ENCODE results near the gene NBR1.
"Not testable (repeated sequence)": the region's sequence is repeated elsewhere in the genome, so short reads cannot be mapped to it uniquely, and the experiment has no call there.

Gene NBR1

GRCh38 chr17:43216762-43217613, 46.0 kb downstream of the NBR1 start:
- Histone ChIP-seq H3K27ac (ENCODE audit: low read depth, low read length) (no peak overlapping the region), H3K27me3 (ENCODE audit: control insufficient read depth, insufficient read depth, low read length) (no peaks in the 10 kb centered on the region), H3K4me1 (ENCODE audit: control insufficient read depth, insufficient read depth, low read length) (peaks cover 9% of the 10 kb centered on the region; the same call in 1 of the 2 replicates), H3K9ac (ENCODE audit: low read length) (no peak overlapping the region), H3K9me3 (ENCODE audit: control insufficient read depth, insufficient read depth, low read depth, low read length) (no peaks in the 10 kb centered on the region), H3K4me3 (ENCODE audit: low read depth, low read length) (no peak overlapping the region), H3K36me3 (ENCODE audit: control insufficient read depth, insufficient read depth, low read length) (peaks cover 18% of the 10 kb centered on the region)

- H3K9ac ChIP-seq (ENCODE audit: low read length) = no peak overlapping the region
- H3K27ac ChIP-seq (ENCODE audit: low read depth, low read length) = no peak overlapping the region
- H3K36me3 ChIP-seq (ENCODE audit: control insufficient read depth, insufficient read depth, low read length) = peaks cover 18% of the 10 kb centered on the region
- H3K4me1 ChIP-seq (ENCODE audit: control insufficient read depth, insufficient read depth, low read length) = peaks cover 4% of the 10 kb centered on the region; the same call in 1 of the 2 replicates
- no peaks in the 10 kb centered on the region for H3K9me3 ChIP-seq (ENCODE audit: control insufficient read depth, insufficient read depth, low read depth, low read length)
- H3K27me3 ChIP-seq (ENCODE audit: control insufficient read depth, insufficient read depth, low read length) = no peaks in the 10 kb centered on the region
- no peak overlapping the region for H3K4me3 ChIP-seq (ENCODE audit: low read depth, low read length)
These were observed 46.6 kb downstream of the NBR1 start for GRCh38 chr17:43217614-43218087.

- Histone ChIP-seq H3K36me3 (ENCODE audit: control insufficient read depth, insufficient read depth, low read length) (peaks cover 18% of the 10 kb centered on the region), H3K9ac (ENCODE audit: low read length) (no peak overlapping the region), H3K4me3 (ENCODE audit: low read depth, low read length) (no peak overlapping the region)
These were observed 48.0 kb downstream of the NBR1 start for GRCh38 chr17:43219001-43219400.

GRCh38 chr17:43219746-43220380, 48.8 kb downstream of the NBR1 start:
- Histone ChIP-seq H3K9me3 (ENCODE audit: control insufficient read depth, insufficient read depth, low read depth, low read length) (no peaks in the 10 kb centered on the region), H3K36me3 (ENCODE audit: control insufficient read depth, insufficient read depth, low read length) (peaks cover 20% of the 10 kb centered on the region), H3K27ac (ENCODE audit: low read depth, low read length) (no peak overlapping the region), H3K4me1 (ENCODE audit: control insufficient read depth, insufficient read depth, low read length) (no peaks in the 10 kb centered on the region), H3K27me3 (ENCODE audit: control insufficient read depth, insufficient read depth, low read length) (no peaks in the 10 kb centered on the region), H3K4me3 (ENCODE audit: low read depth, low read length) (no peak overlapping the region), H3K9ac (ENCODE audit: low read length) (no peak overlapping the region)

More at GRCh38 chr17:43219001-43219400, 48.0 kb downstream of the NBR1 start:
- Histone ChIP-seq H3K27me3 (ENCODE audit: control insufficient read depth, insufficient read depth, low read length) (no peaks in the 10 kb centered on the region), H3K4me1 (ENCODE audit: control insufficient read depth, insufficient read depth, low read length) (no peaks in the 10 kb centered on the region), H3K27ac (ENCODE audit: low read depth, low read length) (no peak overlapping the region), H3K9me3 (ENCODE audit: control insufficient read depth, insufficient read depth, low read depth, low read length) (no peaks in the 10 kb centered on the region)

- Histone ChIP-seq H3K36me3 (ENCODE audit: control insufficient read depth, insufficient read depth, low read length) (peaks cover 19% of the 10 kb centered on the region), H3K4me3 (ENCODE audit: low read depth, low read length) (no peak overlapping the region), H3K9ac (ENCODE audit: low read length) (no peak overlapping the region), H3K4me1 (ENCODE audit: control insufficient read depth, insufficient read depth, low read length) (no peaks in the 10 kb centered on the region), H3K27ac (ENCODE audit: low read depth, low read length) (no peak overlapping the region), H3K9me3 (ENCODE audit: control insufficient read depth, insufficient read depth, low read depth, low read length) (no peaks in the 10 kb centered on the region), H3K27me3 (ENCODE audit: control insufficient read depth, insufficient read depth, low read length) (no peaks in the 10 kb centered on the region)
These were observed 49.6 kb downstream of the NBR1 start for GRCh38 chr17:43220511-43221125.

- Histone ChIP-seq H3K36me3 (ENCODE audit: control insufficient read depth, insufficient read depth, low read length) (peaks cover 2% of the 10 kb centered on the region; the same call in 1 of the 2 replicates), H3K4me3 (ENCODE audit: low read depth, low read length) (no peak overlapping the region), H3K4me1 (ENCODE audit: control insufficient read depth, insufficient read depth, low read length) (no peaks in the 10 kb centered on the region), H3K9me3 (ENCODE audit: control insufficient read depth, insufficient read depth, low read depth, low read length) (no peaks in the 10 kb centered on the region), H3K9ac (ENCODE audit: low read length) (no peak overlapping the region), H3K27ac (ENCODE audit: low read depth, low read length) (no peak overlapping the region), H3K27me3 (ENCODE audit: control insufficient read depth, insufficient read depth, low read length) (no peaks in the 10 kb centered on the region)
These were observed 53.2 kb downstream of the NBR1 start for GRCh38 chr17:43224146-43224705.

GRCh38 chr17:43226393-43226792, 55.4 kb downstream of the NBR1 start:
- Histone ChIP-seq H3K9ac (ENCODE audit: low read length) (no peak overlapping the region), H3K4me3 (ENCODE audit: low read depth, low read length) (no peak overlapping the region), H3K4me1 (ENCODE audit: control insufficient read depth, insufficient read depth, low read length) (no peaks in the 10 kb centered on the region), H3K27ac (ENCODE audit: low read depth, low read length) (no peak overlapping the region), H3K36me3 (ENCODE audit: control insufficient read depth, insufficient read depth, low read length) (peaks cover 2% of the 10 kb centered on the region; the same call in 1 of the 2 replicates), H3K27me3 (ENCODE audit: control insufficient read depth, insufficient read depth, low read length) (no peaks in the 10 kb centered on the region), H3K9me3 (ENCODE audit: control insufficient read depth, insufficient read depth, low read depth, low read length) (no peaks in the 10 kb centered on the region)

- H3K4me3 ChIP-seq (ENCODE audit: low read depth, low read length); H3K4me1 ChIP-seq (ENCODE audit: control insufficient read depth, insufficient read depth, low read length); H3K9me3 ChIP-seq (ENCODE audit: control insufficient read depth, insufficient read depth, low read depth, low read length); H3K27ac ChIP-seq (ENCODE audit: low read depth, low read length); H3K9ac ChIP-seq (ENCODE audit: low read length); H3K36me3 ChIP-seq (ENCODE audit: control insufficient read depth, insufficient read depth, low read length); H3K27me3 ChIP-seq (ENCODE audit: control insufficient read depth, insufficient read depth, low read length): not testable (repeated sequence)
These were observed 57.2 kb downstream of the NBR1 start, which contains the start of gene CCDC200 for GRCh38 chr17:43228020-43228782. CCDC200 (minus strand) TSS chr17:43228623; CDS start chr17:43228554, 69 bp downstream.

GRCh38 chr17:43231205-43232020, 60.4 kb downstream of the NBR1 start:
- peak overlapping the region; percentile 46 for H3K9ac ChIP-seq (ENCODE audit: low read length)
- not testable (repeated sequence) for H3K36me3 ChIP-seq (ENCODE audit: control insufficient read depth, insufficient read depth, low read length); H3K9me3 ChIP-seq (ENCODE audit: control insufficient read depth, insufficient read depth, low read depth, low read length); H3K4me1 ChIP-seq (ENCODE audit: control insufficient read depth, insufficient read depth, low read length); H3K27me3 ChIP-seq (ENCODE audit: control insufficient read depth, insufficient read depth, low read length)
- peak overlapping the region; percentile 68; the same call in 1 of the 2 replicates for H3K27ac ChIP-seq (ENCODE audit: low read depth, low read length)
- H3K4me3 ChIP-seq (ENCODE audit: low read depth, low read length) = peak overlapping the region; percentile 31; the same call in 1 of the 2 replicates

Measured in HUES6 (cell line).